DND-41 (cell line): ENCODE results near the gene ZNF235.

Experiments
- ATAC-seq: fragments of 200-7000 bp; cut with Tn5 transposase; 3 replicates; pipeline ENCODE4 v1.9.1; 2021; ENCODE audit warnings: low read depth; ENCODE audit not compliant: insufficient read depth
- DNase-seq: peaks from one replicate; pipeline ENCODE4 v3.0.0-alpha.2; 2020
- H2AFZ ChIP-seq: 2 replicates; pipeline ENCODE4 v1.6.0; 2012; ENCODE audit warnings: low read depth, low read length
- H3K27ac ChIP-seq: 2 replicates; pipeline ENCODE4 v1.5.1; 2012; ENCODE audit warnings: low read length, inconsistent platforms
- H3K27me3 ChIP-seq: fragments of 200-600 bp; sonication (generic); 2 replicates; pipeline ENCODE4 v1.6.0; 2012; ENCODE audit warnings: low read length, mild to moderate bottlenecking, inconsistent platforms; ENCODE audit not compliant: insufficient read depth, poor library complexity
- H3K36me3 ChIP-seq: 2 replicates; pipeline ENCODE4 v1.5.1; 2012; ENCODE audit warnings: low read length, inconsistent platforms; ENCODE audit not compliant: insufficient read depth
- H3K4me1 ChIP-seq: 2 replicates; pipeline ENCODE4 v1.5.1; 2012; ENCODE audit warnings: mild to moderate bottlenecking, low read length; ENCODE audit not compliant: insufficient read depth
- H3K4me2 ChIP-seq: 2 replicates; pipeline ENCODE4 v1.6.0; 2012; ENCODE audit warnings: mild to moderate bottlenecking, moderate library complexity, low read length, inconsistent platforms; ENCODE audit not compliant: insufficient read depth
- H3K4me3 ChIP-seq, 2 experiments: fragments of 200-600 bp in 1 of 2; shearing (Covaris generic) in 1 of 2; 2 replicates each; pipeline ENCODE4 v1.5.1; 2012 to 2016; ENCODE audit warnings: inconsistent platforms in 2 of 2, low read length in 2 of 2, mild to moderate bottlenecking in 2 of 2, low read depth in 1 of 2, moderate library complexity in 1 of 2
- H3K79me2 ChIP-seq: 2 replicates; pipeline ENCODE4 v1.6.0; 2012; ENCODE audit warnings: low read length, inconsistent platforms; ENCODE audit not compliant: insufficient read depth
- H3K9ac ChIP-seq: 2 replicates; pipeline ENCODE4 v1.6.0; 2012; ENCODE audit warnings: low read depth, mild to moderate bottlenecking, inconsistent platforms, low read length, moderate library complexity
- H3K9me3 ChIP-seq: 2 replicates; pipeline ENCODE4 v1.5.1; 2012; ENCODE audit warnings: low read length, moderate library complexity, mild to moderate bottlenecking, inconsistent platforms; ENCODE audit not compliant: insufficient read depth, severe bottlenecking
- H4K20me1 ChIP-seq: 2 replicates; pipeline ENCODE4 v1.6.0; 2012; ENCODE audit warnings: low read length; ENCODE audit not compliant: insufficient read depth
- CTCF ChIP-seq: IDR thresholded peaks from 2 replicates; pipeline ENCODE4 v1.5.1; 2012; ENCODE audit warnings: borderline replicate concordance, low read length, moderate library complexity, mild to moderate bottlenecking; ENCODE audit not compliant: poor library complexity, severe bottlenecking; ENCODE audit errors: extremely low read depth
- EZH2 ChIP-seq: IDR thresholded peaks from 3 replicates; pipeline ENCODE4 v1.6.1; 2012; ENCODE audit warnings: borderline replicate concordance, low read depth, mild to moderate bottlenecking, moderate library complexity, low read length, inconsistent platforms; ENCODE audit not compliant: severe bottlenecking

ZNF235 gene

GRCh38 chr19:44313231-44313630 is 8.4 kb upstream of the ZNF235 start:
- Histone ChIP-seq H3K79me2 (no peaks in the 10 kb centered on the region), H3K27me3 (no peaks in the 10 kb centered on the region), H3K27ac (no peak overlapping the region), H3K9ac (no peak overlapping the region), H3K4me1 (no peaks in the 10 kb centered on the region), H3K4me2 (no peak overlapping the region), H3K9me3 (no peaks in the 10 kb centered on the region), H4K20me1 (no peaks in the 10 kb centered on the region), H2AFZ (no peak overlapping the region), H3K36me3 (no peaks in the 10 kb centered on the region), H3K4me3 (no peak overlapping the region)
- TF ChIP-seq CTCF = no peak
- TF ChIP-seq EZH2 = no peak
- ATAC-seq = no peak
- no peak for DNase-seq

GRCh38 chr19:44308011-44308410 is 3.2 kb upstream of the ZNF235 start:
- no peak for TF ChIP-seq CTCF
- TF ChIP-seq EZH2 = no peak
- Histone ChIP-seq H3K27ac (no peak overlapping the region), H3K36me3 (no peaks in the 10 kb centered on the region), H3K79me2 (peaks cover 14% of the 10 kb centered on the region), H2AFZ (no peak overlapping the region), H4K20me1 (no peaks in the 10 kb centered on the region), H3K9ac (no peak overlapping the region), H3K9me3 (peaks cover 12% of the 10 kb centered on the region), H3K27me3 (no peaks in the 10 kb centered on the region), H3K4me3 (no peak overlapping the region), H3K4me1 (peaks cover 18% of the 10 kb centered on the region), H3K4me2 (no peak overlapping the region)
- ATAC-seq (no peak), DNase-seq (no peak)

- peaks cover 12% of the 10 kb centered on the region; the same call in 1 of the 2 replicates for H3K36me3 ChIP-seq
- no peak for TF ChIP-seq CTCF
- TF ChIP-seq EZH2 = no peak
- no peak overlapping the region for H3K27ac ChIP-seq
- no peak overlapping the region for H3K9ac ChIP-seq
- H3K79me2 ChIP-seq = peaks cover 14% of the 10 kb centered on the region
- H3K27me3 ChIP-seq = no peaks in the 10 kb centered on the region
- DNase-seq (no peak), ATAC-seq (no peak)
- H3K4me3 ChIP-seq = no peak overlapping the region
- peaks cover 12% of the 10 kb centered on the region for H3K9me3 ChIP-seq
- no peaks in the 10 kb centered on the region for H4K20me1 ChIP-seq
- H3K4me2 ChIP-seq = no peak overlapping the region
- H2AFZ ChIP-seq = no peak overlapping the region
- peaks cover 18% of the 10 kb centered on the region for H3K4me1 ChIP-seq
Measured at GRCh38 chr19:44306283-44306682, 1.5 kb upstream of the ZNF235 start.

GRCh38 chr19:44305457-44305856 is 632 bp upstream of the ZNF235 start:
- peak overlapping the region; percentile 89 for H2AFZ ChIP-seq
- TF ChIP-seq EZH2 (no peak), CTCF (no peak)
- H3K4me3 ChIP-seq = peak overlapping the region in 1 of 2 experiments; percentile 78; a peak in 2 of 4 replicates
- peaks cover 18% of the 10 kb centered on the region for H3K4me1 ChIP-seq
- DNase-seq (no peak), ATAC-seq (no peak)
- H3K79me2 ChIP-seq = peaks cover 14% of the 10 kb centered on the region
- no peak overlapping the region for H3K27ac ChIP-seq
- no peaks in the 10 kb centered on the region for H3K27me3 ChIP-seq
- H3K9me3 ChIP-seq = peaks cover 12% of the 10 kb centered on the region
- peaks cover 18% of the 10 kb centered on the region; the same call in 1 of the 2 replicates for H3K36me3 ChIP-seq
- no peaks in the 10 kb centered on the region for H4K20me1 ChIP-seq
- no peak overlapping the region for H3K9ac ChIP-seq
- H3K4me2 ChIP-seq = peak overlapping the region; percentile 79
